ENCODE data around the gene ZSWIM7. TPM values are rescaled to one million over a fixed set of nuclear protein-coding genes. Genes with fewer than 3 reads are reported as not detected.

The ZSWIM7 gene
- total RNA-seq, 2 donors from 2014 or later, result 15.1 to 16.5 TPM

DNA sequence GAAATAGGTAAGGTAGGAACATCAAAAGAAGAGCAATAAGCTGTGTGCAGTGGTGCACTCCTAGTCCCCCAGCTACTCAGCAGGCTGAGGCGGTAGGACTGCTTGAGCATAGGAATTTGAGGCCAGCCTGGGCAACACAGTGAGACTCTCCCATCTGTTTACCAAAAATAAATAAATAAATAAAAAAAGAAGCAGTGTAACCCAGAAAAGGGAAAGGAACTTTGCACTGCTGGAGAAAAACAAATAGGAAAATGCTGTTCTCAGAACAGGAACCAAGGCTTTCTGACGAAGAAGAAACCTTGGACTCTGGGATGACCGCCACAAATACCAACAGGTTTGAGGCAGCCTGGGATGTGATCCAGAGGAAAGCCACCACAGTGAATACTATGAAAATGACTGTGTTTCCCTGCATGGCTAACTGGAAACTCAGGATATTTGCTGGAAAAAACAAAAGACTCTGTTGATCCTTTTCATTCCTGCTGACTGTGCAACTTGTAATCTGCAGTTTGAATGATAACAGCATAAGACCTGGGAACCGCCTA lies 41.3 kb upstream of the ZSWIM7 start:
- no peak for DNase-seq (ENCODE audit: low spot score)

DNA sequence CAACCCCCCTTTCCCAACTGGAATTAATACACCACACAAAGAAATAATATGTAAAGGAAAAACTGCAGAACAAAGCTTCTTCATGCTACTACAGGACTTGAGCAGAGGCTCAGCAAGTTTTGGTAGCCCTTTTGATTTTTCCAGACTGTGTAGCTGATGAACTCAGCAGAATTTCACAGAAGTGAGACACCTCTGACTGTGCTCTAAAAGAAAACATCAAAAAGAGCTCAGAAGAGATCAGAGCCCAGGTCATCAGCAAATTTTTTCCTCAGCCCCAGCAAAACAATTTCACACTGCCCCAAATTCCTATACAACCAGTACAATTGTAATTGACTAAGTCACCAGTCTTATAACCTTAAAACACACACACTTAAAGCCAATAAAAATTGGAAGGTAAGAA lies 38.1 kb upstream of the ZSWIM7 start:
- no peak for TF ChIP-seq POLR2A (IDR thresholded peaks at IDR 0.05)
- TF ChIP-seq POLR2AphosphoS5 (IDR thresholded peaks at IDR 0.05), result no peak
- TF ChIP-seq, protein P1, sequence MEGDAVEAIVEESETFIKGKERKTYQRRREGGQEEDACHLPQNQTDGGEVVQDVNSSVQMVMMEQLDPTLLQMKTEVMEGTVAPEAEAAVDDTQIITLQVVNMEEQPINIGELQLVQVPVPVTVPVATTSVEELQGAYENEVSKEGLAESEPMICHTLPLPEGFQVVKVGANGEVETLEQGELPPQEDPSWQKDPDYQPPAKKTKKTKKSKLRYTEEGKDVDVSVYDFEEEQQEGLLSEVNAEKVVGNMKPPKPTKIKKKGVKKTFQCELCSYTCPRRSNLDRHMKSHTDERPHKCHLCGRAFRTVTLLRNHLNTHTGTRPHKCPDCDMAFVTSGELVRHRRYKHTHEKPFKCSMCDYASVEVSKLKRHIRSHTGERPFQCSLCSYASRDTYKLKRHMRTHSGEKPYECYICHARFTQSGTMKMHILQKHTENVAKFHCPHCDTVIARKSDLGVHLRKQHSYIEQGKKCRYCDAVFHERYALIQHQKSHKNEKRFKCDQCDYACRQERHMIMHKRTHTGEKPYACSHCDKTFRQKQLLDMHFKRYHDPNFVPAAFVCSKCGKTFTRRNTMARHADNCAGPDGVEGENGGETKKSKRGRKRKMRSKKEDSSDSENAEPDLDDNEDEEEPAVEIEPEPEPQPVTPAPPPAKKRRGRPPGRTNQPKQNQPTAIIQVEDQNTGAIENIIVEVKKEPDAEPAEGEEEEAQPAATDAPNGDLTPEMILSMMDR (IDR thresholded peaks at IDR 0.05), result no peak
- DNase-seq (ENCODE audit: low spot score), result no peak
- peaks cover 0 to 6% of the 10 kb centered on the region in 2 donors for H3K36me3 ChIP-seq
- H3K27ac ChIP-seq, result no peak overlapping the region
- H3K4me1 ChIP-seq (replicated peaks), result no peaks in the 10 kb centered on the region
- H3K9me3 ChIP-seq, result no peaks in the 10 kb centered on the region
- H3K4me3 ChIP-seq, result no peak overlapping the region
- intact Hi-C loops (cut with DNase I), result no loop called here
- H3K27me3 ChIP-seq (replicated peaks; ENCODE audit: insufficient read depth), result no peaks in the 10 kb centered on the region

More for the DNA sequence above, 41.3 kb upstream of the ZSWIM7 start:
- 78% methylated on average over 4 of the region's 4 CpGs for WGBS
- TF ChIP-seq POLR2AphosphoS5 (IDR thresholded peaks at IDR 0.05), result no peak
- no peak for TF ChIP-seq POLR2A (IDR thresholded peaks at IDR 0.05)
- TF ChIP-seq, protein P1 (IDR thresholded peaks at IDR 0.05), result no peak
- H3K27me3 ChIP-seq (replicated peaks; ENCODE audit: insufficient read depth), result no peaks in the 10 kb centered on the region
- no peaks in the 10 kb centered on the region for H3K4me1 ChIP-seq (replicated peaks)
- H3K4me3 ChIP-seq, result no peak overlapping the region
- intact Hi-C loops (cut with DNase I), result no loop called here
- no peak overlapping the region for H3K27ac ChIP-seq
- H3K9me3 ChIP-seq, result no peaks in the 10 kb centered on the region
- no peaks in the 10 kb centered on the region for H3K36me3 ChIP-seq

DNA sequence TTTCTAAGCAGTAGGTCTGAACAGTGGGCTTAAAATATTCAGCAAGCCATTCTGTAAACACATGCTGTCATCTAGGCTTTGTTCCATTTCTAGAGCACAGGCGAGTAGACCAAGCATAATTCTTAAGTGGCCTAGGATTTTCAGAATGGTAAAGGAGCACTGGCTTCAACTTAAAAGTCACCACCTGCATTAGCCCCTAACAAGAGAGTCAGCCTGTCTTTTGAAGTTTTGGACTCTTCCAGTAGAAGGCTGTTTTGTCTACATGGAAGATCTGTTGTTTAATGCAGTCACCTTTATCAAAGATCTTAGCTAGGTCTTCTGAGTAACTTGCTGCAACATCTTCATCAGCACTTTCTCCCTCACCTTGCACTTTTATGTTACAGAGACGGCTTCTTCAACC lies 36.8 kb upstream of the ZSWIM7 start:
- H3K27me3 ChIP-seq (replicated peaks; ENCODE audit: insufficient read depth), result no peaks in the 10 kb centered on the region
- TF ChIP-seq, protein P1 (IDR thresholded peaks at IDR 0.05), result no peak
- 98% methylated on average over 2 of the region's 2 CpGs for WGBS
- H3K27ac ChIP-seq, result no peak overlapping the region
- no peaks in the 10 kb centered on the region for H3K9me3 ChIP-seq
- peaks cover 0 to 6% of the 10 kb centered on the region in 2 donors for H3K36me3 ChIP-seq
- intact Hi-C loops (cut with DNase I), result no loop called here
- H3K4me3 ChIP-seq, result no peak overlapping the region
- H3K4me1 ChIP-seq (replicated peaks), result no peaks in the 10 kb centered on the region
- no peak for DNase-seq (ENCODE audit: low spot score)

DNA sequence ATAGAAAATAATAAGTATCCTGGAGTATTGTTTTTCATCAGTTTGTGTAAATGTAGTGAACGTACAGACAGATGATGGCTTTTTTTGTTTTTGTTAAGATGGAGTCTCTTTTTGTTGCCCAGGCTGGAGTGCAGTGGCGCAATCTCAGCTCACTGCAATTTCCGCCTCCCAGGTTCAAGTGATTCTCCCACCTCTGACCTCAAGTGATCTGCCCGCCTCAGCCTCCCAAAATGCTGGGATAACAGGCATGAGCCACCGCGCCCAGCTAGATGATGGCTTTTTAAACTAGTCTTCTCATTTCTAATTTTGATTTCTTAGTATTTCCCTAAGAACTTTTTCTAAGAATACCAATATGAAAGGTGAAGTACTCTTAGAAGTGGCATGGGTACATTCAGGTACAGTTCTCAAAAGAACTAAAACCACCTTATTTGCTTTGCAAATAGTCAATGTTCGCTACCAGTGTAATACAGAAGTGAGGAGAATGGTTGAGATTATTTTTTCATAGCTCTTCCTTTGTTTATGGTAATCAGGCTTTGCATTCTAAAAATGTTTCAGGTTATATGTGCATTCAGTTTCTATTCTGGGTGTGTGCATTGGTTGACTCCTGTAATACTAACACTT lies 34.3 kb upstream of the ZSWIM7 start:
- no peak overlapping the region for H3K27ac ChIP-seq
- H3K4me3 ChIP-seq, result no peak overlapping the region
- H3K27me3 ChIP-seq (replicated peaks; ENCODE audit: insufficient read depth), result no peaks in the 10 kb centered on the region
- intact Hi-C loops (cut with DNase I), result no loop called here
- no peak for DNase-seq (ENCODE audit: low spot score)
- 94% methylated on average over 7 of the region's 7 CpGs for WGBS
- TF ChIP-seq, protein P1 (IDR thresholded peaks at IDR 0.05), result no peak
- TF ChIP-seq POLR2AphosphoS5 (IDR thresholded peaks at IDR 0.05) (no peak), POLR2A (IDR thresholded peaks at IDR 0.05) (no peak)
- H3K9me3 ChIP-seq, result no peaks in the 10 kb centered on the region
- H3K4me1 ChIP-seq (replicated peaks), result no peaks in the 10 kb centered on the region
- H3K36me3 ChIP-seq, result peaks cover 0 to 6% of the 10 kb centered on the region in 2 donors

Data from prostate gland (tissue), 2 donors.